Endothelial cell of umbilical vein (primary cell): ENCODE data around the gene CACNB4. TPM values are rescaled to one million over a fixed set of nuclear protein-coding genes. Genes with fewer than 3 reads are reported as not detected.

Experiments
- BruUV-seq: library from RNA; stranded (reverse); fragments of 400-500 nt; replicated peaks from 2 replicates; lab custom pipeline; 2021; lab: Mats Ljungman, UMichigan
- CTCF ChIA-PET: fragments of 300-600, 350-600 bp; sonication (Branson Sonifier 250); formaldehyde crosslinking; loops from one replicate; lab custom pipeline; 2021; ENCODE audit warnings: antibody characterized with exemption, inconsistent platforms; lab: Charles Lee
- POLR2A ChIA-PET: fragments of 300-600, 350-600 bp; sonication (Branson Sonifier 250); formaldehyde crosslinking; loops from one replicate; lab custom pipeline; 2021; ENCODE audit warnings: antibody characterized with exemption, inconsistent platforms; lab: Charles Lee
- DNase-seq: peaks from one replicate; pipeline ENCODE4 v3.0.0-alpha.2; 2011; ENCODE audit warnings: low read depth, low spot score
- FAIRE-seq: peaks from 2 replicates; lab custom pipeline; 2011; peaks lifted over from hg19 to GRCh38; lab: Jason Lieb, UNC
- H2AFZ ChIP-seq: 2 replicates; pipeline ENCODE4 v1.6.0; 2012; ENCODE audit warnings: low read depth, low read length, control low read depth, inconsistent platforms
- H3K27ac ChIP-seq: 2 replicates; pipeline ENCODE4 v1.5.1; 2011; ENCODE audit warnings: low read depth, mild to moderate bottlenecking, control low read depth, low read length, moderate library complexity; ENCODE audit not compliant: insufficient read depth
- H3K27me3 ChIP-seq, 2 experiments: 2 replicates each; pipeline versions ENCODE4 v1.6.0 to v1.6.1; 2011; ENCODE audit warnings: low read length in 2 of 2, mixed read lengths in 1 of 2; ENCODE audit not compliant: control insufficient read depth in 2 of 2, insufficient read depth in 2 of 2
- H3K36me3 ChIP-seq, 2 experiments: 2 replicates in 1 of 2; 3 replicates in 1 of 2; pipeline ENCODE4 v1.5.1; 2011; ENCODE audit warnings: low read length in 2 of 2, mild to moderate bottlenecking in 1 of 2, moderate library complexity in 1 of 2; ENCODE audit not compliant: control insufficient read depth in 2 of 2, insufficient read depth in 2 of 2; ENCODE audit errors: extremely low read depth in 1 of 2
- H3K4me1 ChIP-seq: 3 replicates; pipeline ENCODE4 v1.5.1; 2011; ENCODE audit warnings: mild to moderate bottlenecking, low read length; ENCODE audit not compliant: control insufficient read depth, insufficient read depth; ENCODE audit errors: extremely low read depth
- H3K4me2 ChIP-seq: 2 replicates; pipeline ENCODE4 v1.6.1; 2011; ENCODE audit warnings: low read length, control low read depth, mixed read lengths; ENCODE audit not compliant: insufficient read depth
- H3K4me3 ChIP-seq, 3 experiments: fragments of 200-600 bp in 1 of 3; sonication (generic), shearing (Covaris generic) in 1 of 3; replicated peaks in 1 of 3; 2 replicates each; pipeline ENCODE4 v1.5.1; 2011 to 2016; ENCODE audit warnings: control low read depth in 3 of 3, low read length in 3 of 3, mild to moderate bottlenecking in 2 of 3, inconsistent platforms in 1 of 3, low read depth in 1 of 3, moderate library complexity in 1 of 3; ENCODE audit not compliant: insufficient read depth in 1 of 3
- H3K79me2 ChIP-seq: 2 replicates; pipeline ENCODE4 v1.6.0; 2012; ENCODE audit warnings: low read length, inconsistent platforms; ENCODE audit not compliant: control insufficient read depth, insufficient read depth
- H3K9ac ChIP-seq: replicated peaks from 2 replicates; pipeline ENCODE3; 2011; ENCODE audit warnings: low read length, control low read depth; ENCODE audit not compliant: insufficient read depth; ENCODE audit errors: extremely low read depth
- H3K9me1 ChIP-seq: replicated peaks from 3 replicates; pipeline ENCODE4 v1.6.0; 2011; ENCODE audit warnings: mild to moderate bottlenecking, low read length; ENCODE audit not compliant: control insufficient read depth, insufficient read depth; ENCODE audit errors: extremely low read depth
- H3K9me3 ChIP-seq: replicated peaks from 2 replicates; pipeline ENCODE4 v1.5.1; 2012; ENCODE audit warnings: low read length, inconsistent platforms; ENCODE audit not compliant: control insufficient read depth, insufficient read depth
- H4K20me1 ChIP-seq: replicated peaks from 2 replicates; pipeline ENCODE3; 2011; ENCODE audit warnings: mild to moderate bottlenecking, low read length; ENCODE audit not compliant: control insufficient read depth, insufficient read depth; ENCODE audit errors: extremely low read depth
- EZH2 ChIP-seq: IDR thresholded peaks from 2 replicates; pipeline ENCODE4 v1.6.1; 2012; ENCODE audit warnings: borderline replicate concordance, low read depth, mild to moderate bottlenecking, moderate library complexity, low read length, inconsistent platforms; ENCODE audit not compliant: severe bottlenecking
- FOS ChIP-seq: IDR thresholded peaks from 2 replicates; pipeline ENCODE4 v1.6.1; 2011; ENCODE audit warnings: mild to moderate bottlenecking, low read length, moderate library complexity, borderline replicate concordance; ENCODE audit not compliant: insufficient read depth
- GATA2 ChIP-seq: IDR thresholded peaks from 2 replicates; pipeline ENCODE4 v1.7.0; 2011; ENCODE audit warnings: low read depth, mild to moderate bottlenecking, moderate library complexity, mixed read lengths, low read length; ENCODE audit not compliant: insufficient read length, insufficient read depth
- JUN ChIP-seq: IDR thresholded peaks from 2 replicates; pipeline ENCODE4 v1.6.1; 2011; ENCODE audit warnings: borderline replicate concordance, low read depth; ENCODE audit not compliant: insufficient read length, insufficient read depth
- MYC ChIP-seq: IDR thresholded peaks from one replicate; pipeline ENCODE4 v1.6.1; 2011; ENCODE audit warnings: mild to moderate bottlenecking, low read depth, low read length
- POLR2A ChIP-seq: IDR thresholded peaks from 2 replicates; pipeline ENCODE4 v1.6.1; 2012; ENCODE audit warnings: low read depth, mild to moderate bottlenecking, control low read depth, low read length
- POLR2AphosphoS5 ChIP-seq: IDR thresholded peaks from 2 replicates; pipeline ENCODE4 v1.6.1; 2012; ENCODE audit warnings: low read depth, mild to moderate bottlenecking, control low read depth, low read length, moderate library complexity; ENCODE audit not compliant: insufficient read depth
- dilution Hi-C: fragments of 300-500 bp; cut with MboI; formaldehyde crosslinking; loops from one replicate; pipeline ENCODE4 v1.15.0; 2019; ENCODE audit warnings: low sequenced_read_pairs; ENCODE audit not compliant: extremely low pct_ligation_motif_present
- intact Hi-C: fragments of 100-400 bp; cut with micrococcal nuclease; formaldehyde crosslinking; loops from one replicate; pipeline ENCODE4 v1.10.0; 2022
- polyA plus RNA-seq, 4 experiments: library from polyadenylated mRNA; depleted of rRNA in 3 of 4; stranded (reverse) in 3 of 4; unstranded in 1 of 4; fragments of >200 nt; gene quantifications; 2 replicates each; pipeline versions ENCODE4 v1.2.1 to v1.2.3, GENCODE V29; 2011 to 2012; ENCODE audit warnings: missing spikeins in 1 of 4
- small RNA-seq: library from RNA; depleted of rRNA; stranded (forward); fragments of <200 nt; gene quantifications from one replicate; pipeline ENCODE3, GENCODE V24; 2012; ENCODE audit warnings: low replicate concordance, low read depth; ENCODE audit not compliant: insufficient read depth, insufficient read length
- total RNA-seq: library from RNA; stranded (reverse); gene quantifications from 2 replicates; pipeline ENCODE4 v1.2.3, GENCODE V29; 2021
- TF ChIP-seq, protein P1 (sequence below): IDR thresholded peaks from 2 replicates; pipeline ENCODE4 v1.6.1; 2011; ENCODE audit not compliant: insufficient read depth, insufficient read length
- TF ChIP-seq, protein P2 (sequence below), 2 donors: IDR thresholded peaks; 1 replicate in 1 of 2; 2 replicates in 1 of 2; pipeline ENCODE4 v1.5.1; 2011; ENCODE audit warnings: low read length in 2 of 2, mild to moderate bottlenecking in 2 of 2, moderate library complexity in 2 of 2, control low read depth in 1 of 2, inconsistent platforms in 1 of 2, low read depth in 1 of 2; ENCODE audit not compliant: insufficient read depth in 1 of 2; ENCODE audit errors: extremely low read depth in 1 of 2

The CACNB4 gene
- total and polyA plus RNA-seq, 2 donors (not counting 3 experiments of a cell fraction or from before 2014, with no cell fraction given): 0.23 to 0.58 TPM

DNA sequence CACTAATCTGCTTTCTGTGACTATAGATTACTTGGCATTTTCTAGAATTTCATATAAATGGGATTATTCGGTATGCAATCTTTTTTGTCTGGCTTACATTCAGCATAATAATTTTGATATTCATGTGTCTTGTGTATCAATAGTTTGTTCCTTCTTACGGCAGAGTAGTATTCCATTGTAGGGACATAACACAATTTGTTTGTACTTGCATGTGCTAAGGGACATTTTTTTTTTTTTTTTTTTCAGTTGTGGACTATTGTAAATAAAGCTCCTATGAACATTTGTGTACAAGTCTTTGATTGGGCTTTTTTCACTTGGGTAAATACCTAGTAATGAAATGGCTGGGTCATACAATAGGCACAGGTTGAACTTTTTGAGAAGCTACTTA, 315.7 kb downstream of the CACNB4 start:
- Histone ChIP-seq H3K9me1 (no peaks in the 10 kb centered on the region), H3K9me3 (no peaks in the 10 kb centered on the region), H3K4me1 (no peaks in the 10 kb centered on the region), H3K36me3 (peaks cover 4 to 6% of the 10 kb centered on the region in 2 experiments), H2AFZ (no peak overlapping the region), H3K27me3 (no peaks in the 10 kb centered on the region), H3K27ac (no peak overlapping the region), H3K79me2 (no peaks in the 10 kb centered on the region), H3K9ac (no peak overlapping the region), H4K20me1 (no peaks in the 10 kb centered on the region), H3K4me3 (no peak overlapping the region), H3K4me2 (no peak overlapping the region)
- BruUV-seq: no TSS peak
- TF ChIP-seq POLR2A (no peak), GATA2 (no peak), POLR2AphosphoS5 (no peak), FOS (no peak), EZH2 (no peak), MYC (no peak), JUN (no peak)
- TF ChIP-seq, protein P1, sequence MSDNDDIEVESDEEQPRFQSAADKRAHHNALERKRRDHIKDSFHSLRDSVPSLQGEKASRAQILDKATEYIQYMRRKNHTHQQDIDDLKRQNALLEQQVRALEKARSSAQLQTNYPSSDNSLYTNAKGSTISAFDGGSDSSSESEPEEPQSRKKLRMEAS: no peak
- TF ChIP-seq, protein P2, sequence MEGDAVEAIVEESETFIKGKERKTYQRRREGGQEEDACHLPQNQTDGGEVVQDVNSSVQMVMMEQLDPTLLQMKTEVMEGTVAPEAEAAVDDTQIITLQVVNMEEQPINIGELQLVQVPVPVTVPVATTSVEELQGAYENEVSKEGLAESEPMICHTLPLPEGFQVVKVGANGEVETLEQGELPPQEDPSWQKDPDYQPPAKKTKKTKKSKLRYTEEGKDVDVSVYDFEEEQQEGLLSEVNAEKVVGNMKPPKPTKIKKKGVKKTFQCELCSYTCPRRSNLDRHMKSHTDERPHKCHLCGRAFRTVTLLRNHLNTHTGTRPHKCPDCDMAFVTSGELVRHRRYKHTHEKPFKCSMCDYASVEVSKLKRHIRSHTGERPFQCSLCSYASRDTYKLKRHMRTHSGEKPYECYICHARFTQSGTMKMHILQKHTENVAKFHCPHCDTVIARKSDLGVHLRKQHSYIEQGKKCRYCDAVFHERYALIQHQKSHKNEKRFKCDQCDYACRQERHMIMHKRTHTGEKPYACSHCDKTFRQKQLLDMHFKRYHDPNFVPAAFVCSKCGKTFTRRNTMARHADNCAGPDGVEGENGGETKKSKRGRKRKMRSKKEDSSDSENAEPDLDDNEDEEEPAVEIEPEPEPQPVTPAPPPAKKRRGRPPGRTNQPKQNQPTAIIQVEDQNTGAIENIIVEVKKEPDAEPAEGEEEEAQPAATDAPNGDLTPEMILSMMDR (IDR thresholded peaks at IDR 0.05; ENCODE audit: extremely low read depth in 1 of 2, insufficient read depth in 1 of 2, low read depth in 1 of 2, low read length in 2 of 2): no peak
- intact Hi-C loops: no loop called here
- DNase-seq: no peak
- FAIRE-seq: no peak
- dilution Hi-C loops: no loop called here
- CTCF ChIA-PET: interaction anchor here (1.1 kb wide), 1 partner anchor 50 kb away, joined by 3 read pairs; no protein-coding TSS in a partner anchor
- POLR2A ChIA-PET: interaction anchor here (0.6 kb wide), 1 partner anchor 334 kb away, joined by 3 read pairs; no protein-coding TSS in a partner anchor

Small RNA genes lying within 50 kb of the gene (small RNA-seq; reads per million reads assigned to genes)
- not detected for gene RPL30P2

Other genes with a start within 250 kb of the CACNB4 start
- 25.7 and 27.5 TPM in 2 replicates for gene STAM2, start 76.7 kb upstream of the CACNB4 start, total RNA-seq
- 10.1 and 15.1 TPM in 2 replicates for gene STAM2, start 76.7 kb upstream of the CACNB4 start, polyA plus RNA-seq
- gene FMNL2, start 236.1 kb upstream of the CACNB4 start, total RNA-seq: 25.5 and 28.0 TPM in 2 replicates
- 6.3 and 8.3 TPM in 2 replicates for gene FMNL2, start 236.1 kb upstream of the CACNB4 start, polyA plus RNA-seq